Measurements from ENCODE around the gene ITCH.

DNA sequence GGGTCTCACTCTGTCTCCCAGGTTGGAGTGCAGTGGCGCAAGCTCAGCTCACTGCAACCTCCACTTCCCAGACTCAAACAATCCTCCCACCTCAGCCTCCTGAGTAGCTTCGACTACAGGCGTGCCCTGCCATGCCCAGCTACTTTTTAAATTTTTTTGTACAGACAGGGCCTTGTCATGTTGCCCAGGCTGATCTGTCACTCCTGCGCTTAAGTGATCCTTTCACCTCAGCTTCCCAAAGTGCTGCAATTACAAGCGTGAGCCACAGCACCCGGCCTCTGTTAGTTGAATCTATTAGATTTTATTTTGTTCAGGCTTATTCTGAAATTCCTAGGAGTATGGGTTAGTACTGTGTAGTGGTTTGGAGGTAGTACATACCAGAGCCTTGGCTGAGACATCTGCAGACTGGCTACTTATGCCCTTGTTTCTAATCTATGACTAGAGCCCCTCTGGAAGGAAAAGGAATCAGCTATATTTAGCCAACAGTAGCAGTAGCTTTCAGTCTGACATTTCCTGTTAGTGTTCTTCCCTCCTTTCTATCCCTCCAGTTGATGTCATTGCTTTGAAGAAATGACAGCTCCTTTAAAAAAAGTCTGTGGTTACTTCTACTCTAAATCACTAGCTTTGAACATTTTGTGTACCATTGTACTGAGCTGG lies 74.4 kb downstream of the ITCH start:
- no peak for TF ChIP-seq POLR2A (IDR thresholded peaks at IDR 0.05; ENCODE audit: low read depth, low read length)
- no peak for TF ChIP-seq POLR2AphosphoS5 (IDR thresholded peaks at IDR 0.05; ENCODE audit: low read depth, low read length)
- no peak for TF ChIP-seq SPI1 (IDR thresholded peaks at IDR 0.05; ENCODE audit: low read depth, low read length)
- no peak for TF ChIP-seq TAF1 (IDR thresholded peaks at IDR 0.05; ENCODE audit: low read depth, low read length)

All from GM12891 (cell line).